Measurements from ENCODE around the gene ATE1. TPM values are rescaled to one million over a fixed set of nuclear protein-coding genes. Genes with fewer than 3 reads are reported as not detected.

The ATE1 gene
- polyA plus RNA-seq, 1 donor = 18.6 TPM

GRCh38 chr10:121879476-121879875 is 48.4 kb downstream of the ATE1 start:
- DNase-seq (ENCODE audit: low read depth) = no peak

DNA sequence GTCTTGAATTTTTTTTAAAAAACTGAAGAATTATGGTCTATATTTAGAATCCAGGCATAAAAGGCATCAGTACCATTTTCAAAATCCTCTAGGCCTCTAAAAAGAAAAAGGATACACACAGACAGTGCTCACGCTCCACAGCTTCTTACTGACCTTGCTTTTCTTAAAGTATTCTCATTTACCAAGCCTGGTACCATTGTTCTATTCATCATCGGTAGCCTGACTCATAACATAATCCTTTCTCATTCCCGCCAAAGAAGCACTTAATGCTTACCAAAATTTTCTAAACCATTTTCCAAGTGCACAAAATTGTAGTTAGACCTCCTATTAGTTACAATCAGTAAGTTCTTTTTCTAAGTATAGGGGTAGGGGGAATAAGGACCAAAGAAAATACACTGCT is 54.6 kb downstream of the ATE1 start:
- no peak for DNase-seq (ENCODE audit: low read depth)

GRCh38 chr10:121870413-121870812 is 57.4 kb downstream of the ATE1 start:
- DNase-seq (ENCODE audit: low read depth) = no peak

- no peak for DNase-seq (ENCODE audit: low read depth)
Measured at GRCh38 chr10:121865554-121865953, 62.3 kb downstream of the ATE1 start.

GRCh38 chr10:121864653-121865052 is 63.2 kb downstream of the ATE1 start:
- DNase-seq (ENCODE audit: low read depth) = no peak

- no peak for DNase-seq (ENCODE audit: low read depth)
Measured at GRCh38 chr10:121864168-121864567, 63.7 kb downstream of the ATE1 start.

DNA sequence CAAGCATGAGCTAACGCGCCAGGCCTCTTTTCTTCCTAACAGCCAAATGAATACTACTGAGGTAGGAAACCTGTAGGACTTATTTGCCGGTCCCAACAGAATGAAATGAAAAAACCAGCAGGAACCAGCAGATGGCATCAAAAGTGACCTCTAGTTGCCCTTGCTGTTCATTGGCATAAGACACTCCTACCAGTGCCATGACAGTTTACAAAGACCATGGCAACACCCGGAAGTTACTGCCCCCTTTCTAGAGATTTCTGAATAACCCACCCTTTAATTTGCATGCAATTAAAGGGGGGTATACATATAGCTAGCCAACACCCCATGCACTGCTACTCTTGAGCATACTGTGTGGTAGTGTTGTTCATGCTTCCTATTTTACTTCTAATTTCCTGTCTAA is 65.2 kb downstream of the ATE1 start:
- DNase-seq (ENCODE audit: low read depth) = no peak

DNA sequence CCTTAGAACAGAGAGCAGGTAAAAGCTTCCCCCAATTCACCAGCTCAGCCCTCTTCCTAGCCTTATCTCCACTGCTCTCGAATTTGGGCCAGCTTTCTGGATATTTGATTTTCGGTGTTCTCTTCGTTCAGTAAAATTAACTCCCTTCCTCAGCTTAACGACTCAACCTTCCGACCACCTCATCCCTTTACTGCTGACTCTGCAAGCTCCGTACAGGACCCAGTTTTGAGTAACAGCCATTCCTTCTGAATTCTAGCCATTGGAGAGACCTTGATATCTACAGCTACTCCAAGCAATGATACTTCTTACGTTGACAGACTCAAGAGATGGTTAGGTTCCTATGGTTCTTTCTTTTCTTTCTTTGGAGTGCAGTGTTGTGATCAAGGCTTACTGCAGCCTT is 65.8 kb downstream of the ATE1 start:
- no peak for DNase-seq (ENCODE audit: low read depth)

DNA sequence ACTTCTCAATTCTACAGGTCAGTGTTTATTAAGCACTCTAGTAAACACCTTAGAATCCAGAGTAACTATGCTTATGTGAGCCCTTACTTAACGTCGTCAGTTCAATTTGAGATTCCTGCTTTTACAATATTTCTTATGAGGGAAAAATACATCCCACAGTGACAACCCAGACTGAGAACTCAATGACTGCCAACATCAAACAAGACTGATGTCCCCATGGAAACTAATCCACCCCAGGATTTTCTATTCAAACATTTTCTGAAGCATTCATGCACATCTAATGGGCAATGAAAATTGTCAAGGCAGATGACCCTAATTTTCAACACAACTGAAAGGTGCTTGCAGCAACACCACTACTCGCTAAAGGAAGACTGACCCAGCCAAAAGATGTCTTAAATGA is 67.0 kb downstream of the ATE1 start:
- no peak for DNase-seq (ENCODE audit: low read depth)

- no peak for DNase-seq (ENCODE audit: low read depth)
Measured at GRCh38 chr10:121854809-121855445, 72.9 kb downstream of the ATE1 start.

- DNase-seq (ENCODE audit: low read depth) = no peak
Measured at GRCh38 chr10:121853950-121854349, 73.9 kb downstream of the ATE1 start.

DNA sequence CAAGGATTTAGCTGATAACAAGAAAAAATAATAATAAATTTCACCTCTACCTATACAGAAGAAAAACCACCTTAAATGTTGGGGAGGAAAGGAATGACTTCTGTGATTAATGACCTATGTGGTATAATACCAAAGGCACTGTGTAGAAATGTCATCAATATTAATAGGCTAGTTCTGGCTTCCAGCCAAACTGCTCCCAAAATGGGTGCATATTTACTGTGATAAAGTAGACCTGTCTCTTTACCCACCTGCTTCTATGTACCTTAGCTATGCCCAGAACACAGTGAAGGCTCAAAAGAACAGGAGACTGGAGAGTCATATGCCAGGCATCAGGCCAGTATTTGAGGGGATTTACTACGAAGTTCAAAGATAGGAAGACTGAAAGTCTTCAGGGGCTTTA is 76.0 kb downstream of the ATE1 start:
- no peak for DNase-seq (ENCODE audit: low read depth)

- no peak for DNase-seq (ENCODE audit: low read depth)
Measured at GRCh38 chr10:121848082-121848481, 79.7 kb downstream of the ATE1 start.

GRCh38 chr10:121846555-121846954 is 81.3 kb downstream of the ATE1 start:
- no peak for DNase-seq (ENCODE audit: low read depth)

- DNase-seq (ENCODE audit: low read depth) = no peak
Measured at GRCh38 chr10:121845044-121845784, 82.6 kb downstream of the ATE1 start.

- DNase-seq (ENCODE audit: low read depth) = no peak
Measured at GRCh38 chr10:121844537-121844936, 83.3 kb downstream of the ATE1 start.

- DNase-seq (ENCODE audit: low read depth) = no peak
Measured at GRCh38 chr10:121843379-121843778, 84.5 kb downstream of the ATE1 start.

- no peak for DNase-seq (ENCODE audit: low read depth)
Measured at GRCh38 chr10:121841862-121842261, 86.0 kb downstream of the ATE1 start.

DNA sequence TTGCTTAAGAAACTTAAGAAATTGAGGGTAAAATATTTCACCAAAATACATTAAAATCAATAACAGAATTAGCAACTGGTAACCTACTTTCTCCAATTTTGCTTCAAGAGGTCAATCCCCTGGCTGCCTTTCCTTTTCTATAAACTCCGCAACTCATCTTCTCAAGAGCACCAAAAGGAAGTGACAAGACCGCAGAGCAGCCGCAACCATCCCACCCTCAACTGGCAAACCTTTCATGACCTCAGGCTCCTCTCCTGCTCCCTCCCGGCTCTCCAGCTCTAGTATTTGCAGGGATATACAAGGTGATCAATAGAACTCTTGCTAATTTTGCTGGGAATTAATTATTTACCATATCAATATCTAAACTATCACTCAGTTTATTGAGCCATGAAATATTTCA is 88.9 kb downstream of the ATE1 start:
- DNase-seq (ENCODE audit: low read depth) = no peak

DNA sequence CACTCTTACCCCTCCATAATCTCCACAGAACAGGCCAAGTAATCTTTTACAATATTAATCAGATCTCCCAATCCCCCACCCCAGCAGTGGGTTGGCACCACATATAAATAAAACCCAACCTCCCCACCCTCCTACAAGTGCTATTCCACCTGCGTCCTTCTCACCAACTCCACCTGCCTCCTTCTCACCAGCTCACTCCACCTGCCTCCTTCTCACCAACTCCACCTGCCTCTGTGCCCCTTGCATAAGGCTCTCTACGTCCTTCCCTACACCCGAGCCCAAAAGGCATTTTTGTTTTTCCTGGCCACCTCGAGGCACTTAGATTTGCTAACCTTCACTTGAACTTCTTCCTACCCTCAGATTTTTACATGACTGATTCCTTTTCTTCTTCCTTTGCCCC is 89.7 kb downstream of the ATE1 start:
- DNase-seq (ENCODE audit: low read depth) = no peak

DNA sequence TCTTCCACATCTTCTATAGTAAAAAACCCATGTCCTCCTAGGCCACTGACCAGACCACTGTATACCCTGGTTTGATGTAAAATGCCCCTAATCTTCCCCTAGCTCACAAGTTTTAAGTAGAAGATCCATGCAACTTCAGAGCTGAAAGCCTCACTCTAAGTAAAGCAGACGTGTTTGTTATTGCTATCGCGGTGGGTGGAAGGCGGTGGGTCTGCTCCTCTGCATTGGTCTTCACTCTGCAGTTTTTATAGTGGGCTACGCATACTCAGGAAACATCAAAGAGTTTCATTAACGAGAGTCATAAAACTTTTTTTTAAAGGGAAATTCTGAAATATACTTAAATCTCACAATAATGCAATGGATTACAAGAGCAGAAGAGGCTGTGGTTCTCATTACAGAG is 91.7 kb downstream of the ATE1 start:
- no peak for DNase-seq (ENCODE audit: low read depth)

GRCh38 chr10:121835376-121835775 is 92.5 kb downstream of the ATE1 start:
- DNase-seq (ENCODE audit: low read depth) = no peak

- no peak for DNase-seq (ENCODE audit: low read depth)
Measured at GRCh38 chr10:121834757-121835156, 93.1 kb downstream of the ATE1 start.

- DNase-seq (ENCODE audit: low read depth) = no peak
Measured at GRCh38 chr10:121833387-121833786, 94.4 kb downstream of the ATE1 start.
